Measurements from ENCODE around the gene UBASH3A. TPM values are rescaled to one million over a fixed set of nuclear protein-coding genes. Genes with fewer than 3 reads are reported as not detected.
"Not testable (repeated sequence)": the region's sequence is repeated elsewhere in the genome, so short reads cannot be mapped to it uniquely, and the experiment has no call there.

Gene UBASH3A
- total and polyA plus RNA-seq, 4 donors: 0.10 to 1.4 (median 0.75) TPM; not detected in 1

GRCh38 chr21:42463861-42464515, 60.3 kb downstream of the UBASH3A start:
- 79 to 82% methylated on average over 17 of the region's 17 CpGs for WGBS, 2 donors
- no peak overlapping the region for H3K27ac ChIP-seq (ENCODE audit: low read depth in 1 of 2, low read length in 2 of 2)
- no peaks in the 10 kb centered on the region for H3K27me3 ChIP-seq (ENCODE audit: control insufficient read depth in 1 of 2, insufficient read depth in 2 of 2, low read length in 1 of 2)
- H3K4me1 ChIP-seq (ENCODE audit: control insufficient read depth in 1 of 2, insufficient read depth in 2 of 2, low read length in 2 of 2): no peaks in the 10 kb centered on the region
- no peaks in the 10 kb centered on the region for H3K9me3 ChIP-seq (ENCODE audit: control insufficient read depth, low read length)
- H3K36me3 ChIP-seq (ENCODE audit: control insufficient read depth in 1 of 2, insufficient read depth in 2 of 2, low read length in 1 of 2): no peaks in the 10 kb centered on the region
- H3K4me3 ChIP-seq (ENCODE audit: low read length in 2 of 2): no peak overlapping the region
- ATAC-seq (ENCODE audit: low FRiP score) (no peak), DNase-seq (peak in 1 of 2 donors; percentile 63)
- intact Hi-C loops (cut with DNase I): loop anchor here in 1 of 2 donors (10.0 kb wide), 1 partner anchor 81 kb away; no protein-coding TSS in a partner anchor

DNA sequence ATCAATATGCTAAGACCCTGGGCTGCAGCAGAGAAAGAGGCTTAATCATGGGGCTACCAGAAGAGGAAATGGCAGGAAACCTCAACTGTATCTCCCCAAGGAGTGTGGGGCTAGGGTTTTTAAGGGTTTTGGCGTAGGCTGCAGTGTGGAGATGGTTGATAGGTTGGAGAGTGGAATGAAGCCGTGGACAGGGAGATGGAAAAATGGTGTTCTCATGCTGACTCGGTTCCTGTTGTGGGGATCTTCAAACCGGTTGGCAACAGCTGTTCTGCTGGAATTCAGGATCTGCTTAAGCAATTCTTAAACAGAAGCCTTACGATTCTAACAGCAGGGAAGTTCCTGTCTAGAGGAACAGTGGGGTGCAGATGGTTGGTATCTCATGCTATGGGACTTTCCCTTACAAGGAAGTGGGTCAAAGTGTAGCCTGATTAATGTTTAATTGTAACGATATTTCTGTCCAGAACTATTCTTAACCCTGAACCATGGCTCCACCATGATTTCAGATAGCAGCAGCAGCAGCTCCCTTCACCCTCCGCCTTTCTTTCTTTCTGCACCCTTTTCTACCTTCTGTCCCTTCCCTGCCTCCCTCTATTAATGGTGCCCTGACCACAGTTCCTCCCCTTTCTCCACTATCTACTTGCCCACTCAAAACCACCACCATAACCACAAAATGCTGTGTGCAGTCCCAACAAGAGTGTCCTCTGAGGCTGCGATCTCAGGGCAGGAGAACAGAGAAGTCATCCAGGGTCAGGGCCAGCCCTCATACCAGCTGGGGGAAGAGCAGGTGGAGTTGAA, 61.5 kb downstream of the UBASH3A start:
- Histone ChIP-seq H3K27ac (ENCODE audit: low read depth in 1 of 2, low read length in 2 of 2) (no peak overlapping the region), H3K4me3 (ENCODE audit: low read length in 2 of 2) (no peak overlapping the region), H3K36me3 (ENCODE audit: control insufficient read depth in 1 of 2, insufficient read depth in 2 of 2, low read length in 1 of 2) (no peaks in the 10 kb centered on the region), H3K27me3 (ENCODE audit: control insufficient read depth in 1 of 2, insufficient read depth in 2 of 2, low read length in 1 of 2) (no peaks in the 10 kb centered on the region), H3K4me1 (ENCODE audit: control insufficient read depth in 1 of 2, insufficient read depth in 2 of 2, low read length in 2 of 2) (no peaks in the 10 kb centered on the region), H3K9me3 (ENCODE audit: control insufficient read depth, low read length) (no peaks in the 10 kb centered on the region)
- intact Hi-C loops (cut with DNase I): loop anchor here in 1 of 2 donors (10.0 kb wide), 1 partner anchor 80 kb away; no protein-coding TSS in a partner anchor
- no peak for DNase-seq
- ATAC-seq (ENCODE audit: low FRiP score): peak; percentile 21
- 65 to 69% methylated on average over 8 of the region's 8 CpGs for whole genome bisulfite sequencing, 2 donors

GRCh38 chr21:42465803-42466127, 62.1 kb downstream of the UBASH3A start:
- DNase-seq: no peak
- H3K4me1 ChIP-seq (ENCODE audit: control insufficient read depth in 1 of 2, insufficient read depth in 2 of 2, low read length in 2 of 2): no peaks in the 10 kb centered on the region
- ATAC-seq (ENCODE audit: low FRiP score): no peak
- no peaks in the 10 kb centered on the region for H3K27me3 ChIP-seq (ENCODE audit: control insufficient read depth in 1 of 2, insufficient read depth in 2 of 2, low read length in 1 of 2)
- 89% methylated on average over 3 of the region's 3 CpGs for WGBS, 2 donors
- intact Hi-C loops (cut with DNase I): loop anchor here in 1 of 2 donors (10.0 kb wide), 1 partner anchor 79 kb away; no protein-coding TSS in a partner anchor
- no peaks in the 10 kb centered on the region for H3K9me3 ChIP-seq (ENCODE audit: control insufficient read depth, low read length)
- no peaks in the 10 kb centered on the region for H3K36me3 ChIP-seq (ENCODE audit: control insufficient read depth in 1 of 2, insufficient read depth in 2 of 2, low read length in 1 of 2)
- H3K4me3 ChIP-seq (ENCODE audit: low read length in 2 of 2): no peak overlapping the region
- H3K27ac ChIP-seq (ENCODE audit: low read depth in 1 of 2, low read length in 2 of 2): no peak overlapping the region

DNA sequence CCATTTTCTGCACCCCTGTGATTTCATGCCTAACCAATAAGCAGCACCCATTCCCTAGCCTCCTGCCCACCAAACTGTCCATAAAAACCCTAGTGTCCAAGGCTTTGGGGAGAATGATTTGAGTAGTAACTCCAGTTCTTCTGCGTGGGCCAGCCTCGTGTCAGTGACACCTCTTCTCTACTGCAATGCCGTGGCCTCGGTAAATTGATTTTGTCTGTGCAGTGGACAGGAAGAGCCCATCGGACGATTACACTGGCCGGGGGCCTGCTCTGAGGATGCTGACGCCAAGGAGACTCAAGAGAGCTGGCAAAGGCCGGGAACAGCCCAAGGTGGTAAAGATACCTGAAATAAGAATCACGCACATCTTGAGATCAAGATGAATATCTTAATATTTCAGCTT, 63.0 kb downstream of the UBASH3A start:
- intact Hi-C loops (cut with DNase I): loop anchor here in 1 of 2 donors (10.0 kb wide), 1 partner anchor 78 kb away; no protein-coding TSS in a partner anchor
- WGBS, 2 donors: 88% methylated on average over 10 of the region's 10 CpGs

GRCh38 chr21:42467140-42467983, 63.7 kb downstream of the UBASH3A start:
- WGBS, 2 donors: 7 to 19% methylated on average over 12 of the region's 12 CpGs
- Histone ChIP-seq H3K27ac (ENCODE audit: low read depth in 1 of 2, low read length in 2 of 2) (no peak overlapping the region), H3K4me3 (ENCODE audit: low read length in 2 of 2) (no peak overlapping the region), H3K36me3 (ENCODE audit: control insufficient read depth in 1 of 2, insufficient read depth in 2 of 2, low read length in 1 of 2) (no peaks in the 10 kb centered on the region), H3K27me3 (ENCODE audit: control insufficient read depth in 1 of 2, insufficient read depth in 2 of 2, low read length in 1 of 2) (no peaks in the 10 kb centered on the region), H3K4me1 (ENCODE audit: control insufficient read depth in 1 of 2, insufficient read depth in 2 of 2, low read length in 2 of 2) (no peaks in the 10 kb centered on the region), H3K9me3 (ENCODE audit: control insufficient read depth, low read length) (no peaks in the 10 kb centered on the region)
- intact Hi-C loops (cut with DNase I): loop anchor here in 1 of 2 donors (10.0 kb wide), 1 partner anchor 77 kb away; no protein-coding TSS in a partner anchor
- ATAC-seq (ENCODE audit: low FRiP score) (no peak), DNase-seq (no peak)

More for the DNA sequence above, 63.0 kb downstream of the UBASH3A start:
- H3K4me3 ChIP-seq (ENCODE audit: low read length in 2 of 2): no peak overlapping the region
- no peak overlapping the region for H3K27ac ChIP-seq (ENCODE audit: low read depth in 1 of 2, low read length in 2 of 2)
- no peaks in the 10 kb centered on the region for H3K9me3 ChIP-seq (ENCODE audit: control insufficient read depth, low read length)
- H3K36me3 ChIP-seq (ENCODE audit: control insufficient read depth in 1 of 2, insufficient read depth in 2 of 2, low read length in 1 of 2): no peaks in the 10 kb centered on the region
- H3K4me1 ChIP-seq (ENCODE audit: control insufficient read depth in 1 of 2, insufficient read depth in 2 of 2, low read length in 2 of 2): no peaks in the 10 kb centered on the region
- ATAC-seq (ENCODE audit: low FRiP score) (no peak), DNase-seq (no peak)
- H3K27me3 ChIP-seq (ENCODE audit: control insufficient read depth in 1 of 2, insufficient read depth in 2 of 2, low read length in 1 of 2): no peaks in the 10 kb centered on the region

DNA sequence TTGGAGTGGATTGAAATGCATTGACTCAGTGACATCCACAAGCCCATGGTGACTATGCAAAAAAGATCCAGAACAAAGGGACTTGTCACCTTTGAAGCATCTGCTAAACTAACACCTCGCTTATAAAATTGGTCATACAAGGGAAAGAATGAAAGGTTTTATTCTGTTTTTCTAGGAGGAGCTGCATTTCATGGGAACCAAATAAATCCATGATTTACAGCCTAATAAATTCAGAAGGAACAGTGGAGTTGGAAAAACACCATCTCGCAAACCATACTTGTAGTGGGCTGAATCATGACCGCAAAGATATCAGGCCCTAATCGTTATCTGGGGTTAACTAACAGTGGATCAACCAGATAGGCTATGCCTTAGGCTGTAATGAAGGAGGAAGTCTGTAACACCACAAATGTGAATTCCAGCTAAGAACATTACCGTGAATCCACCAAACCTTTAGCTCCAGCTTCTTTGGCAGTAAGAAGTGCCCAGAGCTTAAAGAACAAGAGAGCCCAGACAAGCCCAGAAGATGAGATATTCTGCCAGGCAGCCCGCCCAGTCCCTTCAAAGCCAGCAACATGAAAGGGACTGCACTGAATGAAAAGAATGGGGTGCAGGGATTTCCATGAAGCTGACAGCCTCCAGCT, 64.9 kb downstream of the UBASH3A start:
- DNase-seq (no peak), ATAC-seq (ENCODE audit: low FRiP score) (no peak)
- no peaks in the 10 kb centered on the region for H3K4me1 ChIP-seq (ENCODE audit: control insufficient read depth in 1 of 2, insufficient read depth in 2 of 2, low read length in 2 of 2)
- intact Hi-C loops (cut with DNase I): loop anchor here in 1 of 2 donors (10.0 kb wide), 1 partner anchor 76 kb away; no protein-coding TSS in a partner anchor
- 54 to 55% methylated on average over 6 of the region's 6 CpGs for WGBS, 2 donors
- no peak overlapping the region for H3K4me3 ChIP-seq (ENCODE audit: low read length in 2 of 2)
- no peaks in the 10 kb centered on the region for H3K9me3 ChIP-seq (ENCODE audit: control insufficient read depth, low read length)
- no peaks in the 10 kb centered on the region for H3K36me3 ChIP-seq (ENCODE audit: control insufficient read depth in 1 of 2, insufficient read depth in 2 of 2, low read length in 1 of 2)
- no peak overlapping the region for H3K27ac ChIP-seq (ENCODE audit: low read depth in 1 of 2, low read length in 2 of 2)
- H3K27me3 ChIP-seq (ENCODE audit: control insufficient read depth in 1 of 2, insufficient read depth in 2 of 2, low read length in 1 of 2): no peaks in the 10 kb centered on the region

GRCh38 chr21:42469272-42469671, 65.6 kb downstream of the UBASH3A start:
- no peak overlapping the region for H3K4me3 ChIP-seq (ENCODE audit: low read length in 2 of 2)

GRCh38 chr21:42469726-42470125, 66.0 kb downstream of the UBASH3A start:
- H3K36me3 ChIP-seq (ENCODE audit: control insufficient read depth in 1 of 2, insufficient read depth in 2 of 2, low read length in 1 of 2); H3K27ac ChIP-seq (ENCODE audit: low read depth in 1 of 2, low read length in 2 of 2); H3K9me3 ChIP-seq (ENCODE audit: control insufficient read depth, low read length); H3K27me3 ChIP-seq (ENCODE audit: control insufficient read depth in 1 of 2, insufficient read depth in 2 of 2, low read length in 1 of 2); ATAC-seq (ENCODE audit: low FRiP score); H3K4me3 ChIP-seq (ENCODE audit: low read length in 2 of 2); H3K4me1 ChIP-seq (ENCODE audit: control insufficient read depth in 1 of 2, insufficient read depth in 2 of 2, low read length in 2 of 2); DNase-seq: not testable (repeated sequence)
- WGBS, 2 donors: 91 to 93% methylated on average over 4 of the region's 4 CpGs
- intact Hi-C loops (cut with DNase I): loop anchor here in 1 of 2 donors (10.0 kb wide), 1 partner anchor 75 kb away; no protein-coding TSS in a partner anchor

More at GRCh38 chr21:42469272-42469671, 65.6 kb downstream of the UBASH3A start:
- H3K27ac ChIP-seq (ENCODE audit: low read depth in 1 of 2, low read length in 2 of 2): no peak overlapping the region
- H3K9me3 ChIP-seq (ENCODE audit: control insufficient read depth, low read length): no peaks in the 10 kb centered on the region
- intact Hi-C loops (cut with DNase I): loop anchor here in 1 of 2 donors (10.0 kb wide), 1 partner anchor 76 kb away; no protein-coding TSS in a partner anchor
- H3K36me3 ChIP-seq (ENCODE audit: control insufficient read depth in 1 of 2, insufficient read depth in 2 of 2, low read length in 1 of 2): no peaks in the 10 kb centered on the region
- ATAC-seq (ENCODE audit: low FRiP score) (no peak), DNase-seq (no peak)
- no peaks in the 10 kb centered on the region for H3K27me3 ChIP-seq (ENCODE audit: control insufficient read depth in 1 of 2, insufficient read depth in 2 of 2, low read length in 1 of 2)
- H3K4me1 ChIP-seq (ENCODE audit: control insufficient read depth in 1 of 2, insufficient read depth in 2 of 2, low read length in 2 of 2): no peaks in the 10 kb centered on the region
- 86 to 90% methylated on average over 2 of the region's 2 CpGs for WGBS, 2 donors
